MCF 10A (cell line): ENCODE measurements around the gene BCAT1. TPM values are rescaled to one million over a fixed set of nuclear protein-coding genes. Genes with fewer than 3 reads are reported as not detected.

Experiments used
- BruUV-seq: library from RNA; stranded (reverse); fragments of 400-500 nt; replicated peaks from 2 replicates; lab custom pipeline; 2021; lab: Mats Ljungman, UMichigan
- CTCF ChIA-PET: fragments of 300-600 bp; sonication (Branson Sonifier 250); formaldehyde crosslinking; extraction: SDS; loops from one replicate; lab custom pipeline; 2021; ENCODE audit warnings: antibody characterized with exemption, inconsistent platforms; lab: Yijun Ruan, JAX
- POLR2A ChIA-PET: fragments of 300-600, 350-650 bp; sonication (Branson Sonifier 250); formaldehyde crosslinking; extraction: SDS; loops from one replicate; lab custom pipeline; 2020; ENCODE audit warnings: antibody characterized with exemption, inconsistent platforms; lab: Yijun Ruan, JAX
- DNase-seq: peaks from one replicate; pipeline ENCODE4 v3.0.0-alpha.2; 2018; ENCODE audit not compliant: unreplicated experiment
- H3K27ac Mint-ChIP-seq: one replicate; pipeline ENCODE4 v1.8.0; 2022; ENCODE audit warnings: mild to moderate bottlenecking, low read depth, mixed read lengths; ENCODE audit not compliant: unreplicated experiment
- H3K27me3 Mint-ChIP-seq: one replicate; pipeline ENCODE4 v1.8.0; 2022; ENCODE audit warnings: mixed read lengths; ENCODE audit not compliant: insufficient read depth, unreplicated experiment
- H3K36me3 Mint-ChIP-seq: one replicate; pipeline ENCODE4 v1.8.0; 2022; ENCODE audit warnings: mild to moderate bottlenecking, moderate library complexity, mixed read lengths; ENCODE audit not compliant: insufficient read depth, unreplicated experiment
- H3K4me1 Mint-ChIP-seq: one replicate; pipeline ENCODE4 v1.8.0; 2022; ENCODE audit warnings: mixed read lengths; ENCODE audit not compliant: insufficient read depth, unreplicated experiment
- H3K4me3 Mint-ChIP-seq: one replicate; pipeline ENCODE4 v1.8.0; 2022; ENCODE audit warnings: mild to moderate bottlenecking, moderate library complexity, mixed read lengths; ENCODE audit not compliant: unreplicated experiment
- H3K9me3 Mint-ChIP-seq: one replicate; pipeline ENCODE4 v1.8.0; 2022; ENCODE audit warnings: mixed read lengths; ENCODE audit not compliant: unreplicated experiment
- intact Hi-C: fragments of 100-400 bp; cut with micrococcal nuclease; formaldehyde crosslinking; loops from 2 replicates; pipeline ENCODE4 v1.14.1; 2022
- total RNA-seq: library from RNA; stranded (reverse); gene quantifications from 2 replicates; pipeline ENCODE4 v1.2.3, GENCODE V29; 2022
- TF ChIP-seq, protein P1 (sequence below): fragments of 200-600 bp; IDR thresholded peaks from one replicate; pipeline ENCODE4 v1.8.0; 2022; ENCODE audit warnings: antibody characterized with exemption, mild to moderate bottlenecking; ENCODE audit not compliant: unreplicated experiment

BCAT1 gene
- total RNA-seq, 1 experiment from 2014 or later: 0.12 TPM

DNA sequence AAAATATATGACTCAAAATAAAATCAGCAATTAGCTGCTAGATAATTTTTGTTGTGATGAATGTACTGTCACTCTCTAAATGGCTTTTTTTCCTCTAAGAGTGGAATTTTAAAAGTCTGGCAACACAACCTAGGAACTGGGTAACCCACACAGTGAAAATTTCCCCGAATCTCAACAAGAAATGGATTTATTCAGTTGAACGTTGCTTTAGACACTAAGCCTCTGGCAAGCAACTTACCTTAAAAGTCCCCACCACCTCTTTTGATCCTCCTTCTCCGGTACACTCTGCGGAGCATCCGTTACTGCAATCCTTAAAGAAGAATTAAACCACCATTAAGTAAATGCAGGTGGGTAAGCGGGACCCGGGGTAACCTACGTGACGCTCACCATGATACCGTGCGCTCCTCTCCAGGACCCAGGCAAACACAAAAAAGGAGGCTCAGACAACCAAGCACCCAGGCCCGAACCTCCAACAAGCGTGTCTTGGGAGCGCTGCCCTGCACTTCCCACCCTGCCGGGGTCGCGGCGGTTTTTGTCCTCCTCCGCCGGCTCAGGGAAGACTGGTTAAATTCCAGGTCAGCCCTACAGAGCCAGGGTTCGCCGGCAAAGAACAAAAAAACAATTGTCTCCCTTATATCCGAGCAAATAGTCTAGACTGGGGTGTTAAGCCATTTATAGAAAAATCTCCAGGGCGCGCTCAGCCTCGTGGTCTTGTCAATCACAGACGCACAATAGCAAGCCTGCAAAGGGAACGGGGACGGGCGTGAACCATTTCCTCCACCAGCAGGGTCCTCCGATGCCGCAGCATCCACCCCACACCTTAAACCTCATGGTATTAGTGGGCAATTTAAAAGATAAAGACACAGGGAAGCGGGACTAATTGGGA lies 47.1 kb downstream of the BCAT1 start:
- Mint-ChIP-seq H3K9me3 (no peaks in the 10 kb centered on the region), H3K4me1 (peaks cover 12% of the 10 kb centered on the region), H3K4me3 (no peak overlapping the region), H3K27me3 (no peaks in the 10 kb centered on the region), H3K36me3 (no peaks in the 10 kb centered on the region), H3K27ac (no peak overlapping the region)
- no peak for DNase-seq
- intact Hi-C loops: no loop called here
- BruUV-seq: no TSS peak
- CTCF ChIA-PET: interaction anchor here (1.1 kb wide), 1 partner anchor 48 kb away, joined by 3 read pairs; no protein-coding TSS in a partner anchor
- POLR2A ChIA-PET: interaction anchor here (1.0 kb wide), 1 partner anchor 7 kb away, joined by 3 read pairs; no protein-coding TSS in a partner anchor
- TF ChIP-seq, protein P1, sequence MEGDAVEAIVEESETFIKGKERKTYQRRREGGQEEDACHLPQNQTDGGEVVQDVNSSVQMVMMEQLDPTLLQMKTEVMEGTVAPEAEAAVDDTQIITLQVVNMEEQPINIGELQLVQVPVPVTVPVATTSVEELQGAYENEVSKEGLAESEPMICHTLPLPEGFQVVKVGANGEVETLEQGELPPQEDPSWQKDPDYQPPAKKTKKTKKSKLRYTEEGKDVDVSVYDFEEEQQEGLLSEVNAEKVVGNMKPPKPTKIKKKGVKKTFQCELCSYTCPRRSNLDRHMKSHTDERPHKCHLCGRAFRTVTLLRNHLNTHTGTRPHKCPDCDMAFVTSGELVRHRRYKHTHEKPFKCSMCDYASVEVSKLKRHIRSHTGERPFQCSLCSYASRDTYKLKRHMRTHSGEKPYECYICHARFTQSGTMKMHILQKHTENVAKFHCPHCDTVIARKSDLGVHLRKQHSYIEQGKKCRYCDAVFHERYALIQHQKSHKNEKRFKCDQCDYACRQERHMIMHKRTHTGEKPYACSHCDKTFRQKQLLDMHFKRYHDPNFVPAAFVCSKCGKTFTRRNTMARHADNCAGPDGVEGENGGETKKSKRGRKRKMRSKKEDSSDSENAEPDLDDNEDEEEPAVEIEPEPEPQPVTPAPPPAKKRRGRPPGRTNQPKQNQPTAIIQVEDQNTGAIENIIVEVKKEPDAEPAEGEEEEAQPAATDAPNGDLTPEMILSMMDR: no peak

DNA sequence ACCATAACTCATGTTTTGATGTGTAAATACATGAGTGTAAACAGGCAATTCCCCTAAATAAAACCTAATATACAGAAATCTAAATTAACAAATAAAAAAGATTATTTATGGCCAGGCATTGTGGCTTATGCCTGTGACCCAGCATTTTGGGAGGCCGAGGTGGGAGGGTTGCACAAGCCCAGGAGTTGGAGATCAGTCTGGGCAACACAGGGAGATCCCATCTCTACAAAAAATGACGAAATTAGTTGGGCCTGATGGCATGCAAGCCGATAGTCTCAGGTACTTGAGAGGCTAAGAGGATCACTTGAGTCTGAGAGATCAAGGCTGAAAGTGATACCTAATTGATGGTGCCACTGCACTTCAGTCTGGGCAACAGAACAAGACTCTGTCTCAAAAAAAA lies 48.7 kb downstream of the BCAT1 start:
- Mint-ChIP-seq H3K4me3 (no peak overlapping the region), H3K27me3 (no peaks in the 10 kb centered on the region), H3K4me1 (peaks cover 12% of the 10 kb centered on the region), H3K27ac (no peak overlapping the region), H3K9me3 (no peaks in the 10 kb centered on the region), H3K36me3 (no peaks in the 10 kb centered on the region)
- no peak for DNase-seq
- intact Hi-C loops: no loop called here
- TF ChIP-seq, protein P1: no peak
- BruUV-seq: no TSS peak
- ChIA-PET POLR2A (no interaction called here), CTCF (no interaction called here)

DNA sequence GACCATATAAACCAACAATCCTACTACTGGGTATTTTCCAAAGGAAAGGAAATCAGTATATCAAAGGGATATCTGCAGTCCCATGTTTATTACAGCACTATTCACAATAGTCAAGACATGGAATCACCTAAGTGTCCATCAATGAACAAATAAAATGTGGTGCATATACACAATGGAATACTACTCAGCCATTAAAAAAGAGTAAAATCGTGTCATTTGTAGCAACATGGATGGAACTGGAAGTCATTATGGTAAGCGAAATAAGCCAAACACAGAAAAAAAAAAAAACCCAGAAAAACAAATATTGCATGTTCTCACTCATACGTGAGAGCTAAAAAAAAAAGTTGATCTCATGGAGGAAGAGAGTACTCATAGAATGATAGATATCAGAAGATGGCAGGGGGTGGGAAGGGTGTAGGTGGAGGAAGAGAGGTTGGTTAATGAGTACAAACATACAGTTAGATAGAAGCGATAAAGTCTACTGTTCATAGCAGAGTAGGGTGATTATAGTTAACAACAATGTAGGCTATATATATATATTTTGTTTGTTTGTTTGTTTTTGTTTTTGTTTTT lies 49.3 kb downstream of the BCAT1 start:
- no peak overlapping the region for H3K27ac Mint-ChIP-seq
- H3K36me3 Mint-ChIP-seq: no peaks in the 10 kb centered on the region

DNA sequence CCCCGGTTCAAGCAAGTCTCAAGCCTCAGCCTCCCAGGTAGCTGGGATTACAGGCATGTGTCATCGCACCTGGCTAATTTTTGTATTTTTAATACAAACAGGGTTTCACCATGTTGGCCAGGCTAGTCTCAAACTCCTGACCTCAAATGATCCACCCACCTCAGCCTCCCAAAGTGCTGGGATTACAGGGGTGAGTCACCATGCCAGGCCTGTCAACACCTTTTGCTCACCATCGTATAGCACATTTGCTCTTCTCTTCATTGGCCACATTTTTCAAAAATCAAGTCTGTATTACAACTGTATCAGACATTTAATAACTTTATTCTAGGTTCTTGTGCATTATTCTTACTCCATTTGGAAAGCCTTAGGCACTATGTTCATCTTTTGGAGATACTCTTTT lies 50.3 kb downstream of the BCAT1 start:
- peaks cover 12% of the 10 kb centered on the region for H3K4me1 Mint-ChIP-seq
- H3K27me3 Mint-ChIP-seq: no peaks in the 10 kb centered on the region
- no peak for DNase-seq
- no peaks in the 10 kb centered on the region for H3K36me3 Mint-ChIP-seq
- ChIA-PET POLR2A (interaction anchor here (1.0 kb wide), 1 partner anchor 296 kb away, joined by 3 read pairs; the partner anchor contains the start of genes DNAI7 and ETFRF1), CTCF (no interaction called here)
- no peaks in the 10 kb centered on the region for H3K9me3 Mint-ChIP-seq
- BruUV-seq: no TSS peak
- no peak overlapping the region for H3K27ac Mint-ChIP-seq
- TF ChIP-seq, protein P1: no peak
- H3K4me3 Mint-ChIP-seq: no peak overlapping the region
- intact Hi-C loops: no loop called here

More for the DNA sequence above, 49.3 kb downstream of the BCAT1 start:
- H3K9me3 Mint-ChIP-seq: no peaks in the 10 kb centered on the region
- CTCF ChIA-PET: no interaction called here
- BruUV-seq: no TSS peak
- intact Hi-C loops: no loop called here
- peaks cover 12% of the 10 kb centered on the region for H3K4me1 Mint-ChIP-seq
- TF ChIP-seq, protein P1: no peak
- H3K4me3 Mint-ChIP-seq: no peak overlapping the region
- no peaks in the 10 kb centered on the region for H3K27me3 Mint-ChIP-seq
- POLR2A ChIA-PET: interaction anchor here (1.0 kb wide), 1 partner anchor 295 kb away, joined by 3 read pairs; the partner anchor contains the start of genes DNAI7 and ETFRF1
- no peak for DNase-seq
